T-helper 1 cell treated with Interleukin-12 subunit alpha and Interleukin-12 subunit beta and Interleukin-4 antibody, amounts not matched to agents 30 μg/mL and 1 μg/mL, for 36 hours (primary cell): ENCODE measurements around the gene GYPA.
"Not testable (repeated sequence)": the region's sequence is repeated elsewhere in the genome, so short reads cannot be mapped to it uniquely, and the experiment has no call there.

ENCODE experiments used
- H3K27ac Mint-ChIP-seq: one replicate; pipeline ENCODE4 v1.8.0; 2021; ENCODE audit warnings: mild to moderate bottlenecking, mixed read lengths
- H3K27me3 Mint-ChIP-seq: one replicate; pipeline ENCODE4 v1.8.0; 2021; ENCODE audit warnings: low read depth, mixed read lengths
- H3K36me3 Mint-ChIP-seq: one replicate; pipeline ENCODE4 v1.8.0; 2021; ENCODE audit warnings: low read depth, mixed read lengths
- H3K4me1 Mint-ChIP-seq: one replicate; pipeline ENCODE4 v1.8.0; 2021; ENCODE audit warnings: low read depth, mixed read lengths
- H3K4me3 Mint-ChIP-seq: one replicate; pipeline ENCODE4 v1.8.0; 2021; ENCODE audit warnings: mild to moderate bottlenecking, moderate library complexity, mixed read lengths
- H3K9me3 Mint-ChIP-seq: one replicate; pipeline ENCODE4 v1.8.0; 2021; ENCODE audit warnings: mixed read lengths

Gene GYPA

GRCh38 chr4:144140594-144141295 is at the start of gene GYPA:
Gene GYPA, minus strand, starts transcription at chr4:144140718. Its CDS starts 83 bp downstream, at chr4:144140635.
- not testable (repeated sequence) for H3K27me3 Mint-ChIP-seq, H3K4me1 Mint-ChIP-seq, H3K36me3 Mint-ChIP-seq, H3K27ac Mint-ChIP-seq, H3K4me3 Mint-ChIP-seq, H3K9me3 Mint-ChIP-seq

GRCh38 chr4:144190009-144190408 is 49.5 kb upstream of the GYPA start:
- H3K27me3 Mint-ChIP-seq: peaks cover 20% of the 10 kb centered on the region
- no peak overlapping the region for H3K27ac Mint-ChIP-seq
- H3K9me3 Mint-ChIP-seq: peaks cover 3% of the 10 kb centered on the region
- H3K4me1 Mint-ChIP-seq: no peaks in the 10 kb centered on the region
- H3K4me3 Mint-ChIP-seq: no peak overlapping the region
- no peaks in the 10 kb centered on the region for H3K36me3 Mint-ChIP-seq

GRCh38 chr4:144189121-144189520 is 48.6 kb upstream of the GYPA start:
- no peak overlapping the region for H3K4me3 Mint-ChIP-seq
- H3K27ac Mint-ChIP-seq: no peak overlapping the region
- H3K36me3 Mint-ChIP-seq: no peaks in the 10 kb centered on the region
- H3K4me1 Mint-ChIP-seq: peaks cover under 1% of the 10 kb centered on the region
- no peaks in the 10 kb centered on the region for H3K9me3 Mint-ChIP-seq
- peaks cover 22% of the 10 kb centered on the region for H3K27me3 Mint-ChIP-seq

- Mint-ChIP-seq H3K4me1 (peaks cover 6% of the 10 kb centered on the region), H3K36me3 (no peaks in the 10 kb centered on the region), H3K9me3 (peaks cover 6% of the 10 kb centered on the region)
Observed at GRCh38 chr4:144185086-144185485, 44.6 kb upstream of the GYPA start.

GRCh38 chr4:144183165-144183564 is 42.6 kb upstream of the GYPA start:
- no peak overlapping the region for H3K27ac Mint-ChIP-seq
- no peaks in the 10 kb centered on the region for H3K36me3 Mint-ChIP-seq
- H3K4me1 Mint-ChIP-seq: peaks cover 11% of the 10 kb centered on the region
- H3K27me3 Mint-ChIP-seq: peaks cover 19% of the 10 kb centered on the region
- no peak overlapping the region for H3K4me3 Mint-ChIP-seq
- peaks cover 6% of the 10 kb centered on the region for H3K9me3 Mint-ChIP-seq

More at GRCh38 chr4:144185086-144185485, 44.6 kb upstream of the GYPA start:
- Mint-ChIP-seq H3K27me3 (peaks cover 24% of the 10 kb centered on the region), H3K4me3 (no peak overlapping the region), H3K27ac (no peak overlapping the region)

GRCh38 chr4:144181391-144181790 is 40.9 kb upstream of the GYPA start:
- Mint-ChIP-seq H3K4me3 (no peak overlapping the region), H3K27ac (no peak overlapping the region), H3K27me3 (peaks cover 17% of the 10 kb centered on the region), H3K9me3 (peaks cover 6% of the 10 kb centered on the region), H3K4me1 (peaks cover 11% of the 10 kb centered on the region), H3K36me3 (no peaks in the 10 kb centered on the region)

- Mint-ChIP-seq H3K4me1 (peaks cover 22% of the 10 kb centered on the region), H3K9me3 (peaks cover 6% of the 10 kb centered on the region), H3K4me3 (no peak overlapping the region), H3K36me3 (no peaks in the 10 kb centered on the region), H3K27ac (peak overlapping the region; percentile 41), H3K27me3 (peaks cover 8% of the 10 kb centered on the region)
Observed at GRCh38 chr4:144179152-144179739, 38.7 kb upstream of the GYPA start.

- H3K4me3 Mint-ChIP-seq: no peak overlapping the region
- peaks cover 18% of the 10 kb centered on the region for H3K4me1 Mint-ChIP-seq
- H3K27me3 Mint-ChIP-seq: peaks cover under 1% of the 10 kb centered on the region
- no peak overlapping the region for H3K27ac Mint-ChIP-seq
- H3K9me3 Mint-ChIP-seq: peaks cover 6% of the 10 kb centered on the region
- no peaks in the 10 kb centered on the region for H3K36me3 Mint-ChIP-seq
Observed at GRCh38 chr4:144178414-144178813, 37.9 kb upstream of the GYPA start.

- Mint-ChIP-seq H3K36me3 (no peaks in the 10 kb centered on the region), H3K9me3 (no peaks in the 10 kb centered on the region), H3K27me3 (peaks cover 2% of the 10 kb centered on the region), H3K27ac (no peak overlapping the region), H3K4me1 (peaks cover 17% of the 10 kb centered on the region), H3K4me3 (no peak overlapping the region)
Observed at GRCh38 chr4:144176476-144176875, 36.0 kb upstream of the GYPA start.

- peak overlapping the region; percentile 52 for H3K27ac Mint-ChIP-seq
- H3K27me3 Mint-ChIP-seq: peaks cover 15% of the 10 kb centered on the region
- H3K4me3 Mint-ChIP-seq: peak overlapping the region; percentile 3
- H3K36me3 Mint-ChIP-seq: no peaks in the 10 kb centered on the region
- peaks cover 16% of the 10 kb centered on the region for H3K4me1 Mint-ChIP-seq
- no peaks in the 10 kb centered on the region for H3K9me3 Mint-ChIP-seq
Observed at GRCh38 chr4:144174401-144175067, 34.0 kb upstream of the GYPA start.

GRCh38 chr4:144171697-144172096 is 31.2 kb upstream of the GYPA start:
- H3K4me1 Mint-ChIP-seq: peaks cover 11% of the 10 kb centered on the region
- H3K27me3 Mint-ChIP-seq: peaks cover 33% of the 10 kb centered on the region
- no peaks in the 10 kb centered on the region for H3K9me3 Mint-ChIP-seq
- no peak overlapping the region for H3K27ac Mint-ChIP-seq
- no peaks in the 10 kb centered on the region for H3K36me3 Mint-ChIP-seq
- H3K4me3 Mint-ChIP-seq: no peak overlapping the region

- Mint-ChIP-seq H3K4me1 (no peaks in the 10 kb centered on the region), H3K4me3 (no peak overlapping the region), H3K27me3 (peaks cover 33% of the 10 kb centered on the region), H3K36me3 (no peaks in the 10 kb centered on the region), H3K27ac (no peak overlapping the region), H3K9me3 (no peaks in the 10 kb centered on the region)
Observed at GRCh38 chr4:144169211-144169610, 28.7 kb upstream of the GYPA start.

- Mint-ChIP-seq H3K4me1 (no peaks in the 10 kb centered on the region), H3K27ac (no peak overlapping the region), H3K9me3 (no peaks in the 10 kb centered on the region), H3K4me3 (no peak overlapping the region), H3K36me3 (no peaks in the 10 kb centered on the region), H3K27me3 (no peaks in the 10 kb centered on the region)
Observed at GRCh38 chr4:144154044-144154443, 13.5 kb upstream of the GYPA start.

- not testable (repeated sequence) for H3K4me1 Mint-ChIP-seq, H3K4me3 Mint-ChIP-seq, H3K9me3 Mint-ChIP-seq, H3K36me3 Mint-ChIP-seq, H3K27me3 Mint-ChIP-seq, H3K27ac Mint-ChIP-seq
Observed at GRCh38 chr4:144142690-144143326, 2.3 kb upstream of the GYPA start.

- Mint-ChIP-seq H3K4me1 (no peaks in the 10 kb centered on the region), H3K27ac (no peak overlapping the region), H3K27me3 (no peaks in the 10 kb centered on the region)
Observed at GRCh38 chr4:144141493-144141892, 975 bp upstream of the GYPA start.

More at GRCh38 chr4:144141493-144141892, 975 bp upstream of the GYPA start:
- Mint-ChIP-seq H3K36me3 (no peaks in the 10 kb centered on the region), H3K9me3 (no peaks in the 10 kb centered on the region), H3K4me3 (no peak overlapping the region)
